CD4-positive, alpha-beta T cell treated with Interleukin-10 for 1 hour (primary cell): ENCODE results near the gene IL22RA1.

ENCODE experiments used
- DNase-seq: peaks from one replicate; pipeline ENCODE4 v3.0.0-alpha.2; 2020

Gene IL22RA1

DNA sequence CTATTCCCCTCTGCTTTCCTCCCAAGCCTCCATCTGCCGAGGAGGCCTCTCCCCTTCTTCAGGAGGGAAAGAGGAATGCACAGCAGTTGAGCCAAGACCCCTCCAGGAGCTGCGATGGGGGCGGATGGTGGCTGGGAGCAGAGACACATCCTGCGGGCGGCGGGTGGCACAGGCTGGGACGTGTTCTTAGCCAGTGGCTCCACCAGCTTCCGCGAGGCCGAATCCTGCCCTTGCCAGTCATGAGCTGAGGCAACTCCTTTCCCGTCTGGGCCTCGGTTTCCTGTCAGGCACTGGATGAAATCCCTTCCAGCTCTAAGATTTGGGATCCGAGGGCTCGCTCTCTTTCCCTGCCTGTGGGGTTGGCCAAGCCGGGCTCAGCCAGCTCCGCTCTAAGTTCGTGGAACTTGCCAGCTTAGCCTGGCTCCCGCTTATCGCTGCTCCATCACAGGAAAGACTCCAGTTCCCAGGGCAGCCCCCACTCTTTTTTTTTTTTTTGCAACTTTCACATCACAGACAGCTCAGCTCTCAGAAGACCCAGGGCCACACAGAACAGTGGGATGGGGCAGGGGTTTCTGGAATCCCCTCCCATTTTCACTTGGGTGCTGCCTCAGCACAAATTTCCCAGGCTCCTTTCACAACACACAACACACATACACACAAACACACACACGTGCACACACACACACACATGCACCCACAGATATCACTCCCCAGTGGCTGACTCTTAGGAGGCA lies 31.5 kb downstream of the IL22RA1 start:
- DNase-seq, result no peak

DNA sequence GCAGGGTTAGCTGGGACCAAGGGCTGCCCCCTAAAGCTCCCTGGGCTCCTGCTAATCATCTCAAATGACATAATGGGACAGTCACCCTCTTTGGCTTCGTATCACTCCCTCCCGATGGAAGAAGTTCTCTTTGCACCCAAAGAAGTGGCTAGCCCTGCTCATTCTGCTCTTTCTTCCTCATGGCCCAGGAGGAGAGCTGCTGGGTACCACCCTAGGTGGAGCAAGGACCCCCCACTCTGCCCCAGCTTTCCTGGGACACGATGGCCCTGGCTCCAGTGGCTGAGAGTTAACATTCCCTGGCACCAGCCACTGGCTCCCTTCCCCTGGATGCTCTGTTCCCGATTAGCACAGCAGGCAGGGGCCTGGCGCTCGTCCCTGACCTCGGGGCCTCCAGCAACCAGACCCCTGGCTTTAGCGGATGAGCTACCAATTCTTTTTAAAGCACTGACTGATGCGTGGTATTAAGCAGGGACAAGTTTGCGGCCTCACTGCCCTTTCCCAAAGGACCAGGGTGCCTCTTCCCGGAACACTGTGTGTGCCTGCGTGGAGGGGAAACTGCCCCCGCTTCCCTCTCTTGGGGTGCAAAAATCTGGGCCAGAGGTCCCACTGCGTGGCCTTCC lies 32.2 kb downstream of the IL22RA1 start:
- DNase-seq, result no peak

DNA sequence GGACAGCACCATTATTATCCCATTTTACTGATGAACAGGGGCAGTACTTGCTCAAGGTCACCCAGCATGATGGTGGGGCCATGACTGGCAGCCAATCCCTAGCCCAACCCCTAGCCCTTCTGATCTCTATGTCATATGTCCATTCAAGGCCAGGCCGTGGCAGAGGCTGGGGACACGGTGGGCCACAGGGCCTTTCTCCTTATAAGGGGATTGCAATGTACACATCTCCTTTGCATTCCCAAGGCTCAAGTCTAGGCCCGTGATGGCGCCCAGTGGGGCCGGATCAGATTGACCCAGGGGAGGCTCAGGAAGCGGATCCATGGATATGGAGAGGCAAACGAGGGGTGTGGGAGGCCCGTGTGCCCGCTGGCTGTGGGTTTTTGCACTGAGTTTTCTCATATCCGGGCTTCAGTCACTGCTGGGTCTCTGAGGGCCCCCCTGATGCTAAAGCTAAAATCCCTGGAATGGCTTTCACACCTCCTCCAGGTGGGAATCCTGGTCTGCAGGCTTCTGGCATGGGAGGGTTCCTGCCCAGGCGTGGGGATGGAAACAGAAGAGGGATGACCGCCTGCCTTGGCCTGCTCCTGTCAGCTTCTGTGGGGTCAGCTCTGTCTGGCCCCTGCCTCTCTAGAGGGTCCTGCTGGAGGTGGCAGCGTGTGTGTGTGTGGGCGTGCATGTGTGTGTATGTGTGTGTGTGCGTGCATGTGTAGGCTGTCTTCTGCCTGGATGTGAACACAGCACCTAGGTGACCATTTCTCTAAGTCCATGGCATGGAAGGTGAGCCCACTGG lies 33.1 kb downstream of the IL22RA1 start:
- no peak for DNase-seq

DNA sequence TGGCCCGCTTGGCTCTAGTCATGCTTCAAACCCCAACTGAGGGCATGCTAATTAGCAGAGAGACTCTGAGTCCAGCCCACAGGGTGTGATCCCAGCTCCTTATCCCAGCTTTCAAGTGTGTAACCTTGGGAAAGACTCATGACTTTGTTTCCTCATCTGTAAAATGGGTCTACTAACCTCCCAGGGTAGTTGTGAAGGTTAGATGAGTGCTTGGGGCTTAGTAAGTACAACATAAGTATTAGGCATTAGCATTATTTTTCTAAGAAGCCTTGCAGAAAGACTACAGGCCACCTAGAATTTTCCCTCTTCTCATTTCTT lies 33.8 kb downstream of the IL22RA1 start:
- DNase-seq, result no peak

DNA sequence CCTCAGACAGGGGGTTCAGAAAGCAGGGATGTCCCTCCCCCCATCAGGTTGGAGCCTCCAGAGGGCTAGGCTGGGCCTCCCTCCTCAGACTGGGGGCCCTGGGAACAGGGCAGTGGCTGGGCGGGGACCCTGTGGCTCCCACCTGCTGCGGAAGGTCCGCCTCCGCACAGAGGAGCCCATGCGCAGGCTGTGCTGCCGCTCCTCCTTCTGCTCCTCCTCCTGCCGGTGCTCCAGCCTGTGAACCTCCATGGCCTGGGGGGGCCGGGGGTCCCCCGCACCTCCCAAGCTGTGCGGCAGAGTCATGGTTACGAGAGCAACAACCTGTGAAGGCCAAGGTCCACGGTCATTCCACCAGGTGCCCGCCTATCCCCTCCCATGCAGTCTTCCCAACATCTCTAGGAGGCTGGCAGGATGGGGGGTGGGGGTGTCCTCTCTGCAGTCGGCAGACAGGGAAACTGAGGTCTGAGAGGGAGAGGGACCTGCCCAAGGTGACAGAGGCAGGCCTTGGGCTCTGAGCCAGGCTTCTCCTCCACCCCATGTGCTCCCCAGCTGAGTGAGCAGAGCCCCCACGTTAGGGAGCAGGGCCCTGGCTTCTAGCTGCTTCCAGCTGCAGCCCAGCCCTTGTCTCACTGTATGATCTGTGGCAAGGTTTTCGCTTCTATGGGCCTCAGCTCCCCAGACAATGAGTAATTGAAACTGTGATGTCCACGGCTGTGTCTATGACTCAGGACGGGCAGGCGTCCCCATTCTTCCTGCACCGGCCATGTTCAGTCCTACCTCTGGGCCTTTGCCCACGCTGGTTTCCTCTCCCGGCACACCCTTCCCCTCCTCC lies 34.4 kb downstream of the IL22RA1 start:
- no peak for DNase-seq

DNA sequence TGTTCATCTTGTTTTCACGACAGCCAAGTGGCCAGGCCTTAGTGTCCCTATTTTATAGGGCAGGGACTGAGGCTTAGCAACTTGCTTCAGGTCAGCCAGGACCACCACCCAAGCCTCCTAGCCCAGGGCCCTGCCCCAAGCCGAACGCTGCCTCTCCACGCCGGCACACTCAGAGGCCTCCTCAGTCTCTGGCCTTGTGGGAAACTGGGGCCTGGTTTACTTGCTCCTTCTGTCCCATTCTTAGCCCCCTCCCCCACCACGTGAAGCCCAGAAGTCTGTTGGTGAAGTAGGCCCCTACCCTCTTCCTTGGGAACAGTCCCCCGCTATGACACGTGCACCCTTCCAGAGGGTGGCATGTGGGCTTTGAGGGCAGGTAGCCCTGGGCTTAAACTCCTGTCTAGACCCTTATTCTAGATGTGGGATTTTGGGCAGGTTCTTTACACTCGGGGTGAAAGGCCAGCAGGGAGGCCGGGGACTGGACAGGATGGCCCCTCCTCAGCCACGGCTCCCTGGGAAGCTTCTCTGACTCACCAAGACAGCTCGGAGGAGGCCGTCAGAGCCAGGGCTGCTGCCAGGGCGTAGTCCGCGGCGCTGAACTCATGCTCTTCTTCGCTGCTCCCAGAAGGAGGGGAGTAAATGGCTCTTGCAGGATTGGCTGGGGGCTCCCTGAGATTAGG lies 35.3 kb downstream of the IL22RA1 start:
- DNase-seq, result no peak

DNA sequence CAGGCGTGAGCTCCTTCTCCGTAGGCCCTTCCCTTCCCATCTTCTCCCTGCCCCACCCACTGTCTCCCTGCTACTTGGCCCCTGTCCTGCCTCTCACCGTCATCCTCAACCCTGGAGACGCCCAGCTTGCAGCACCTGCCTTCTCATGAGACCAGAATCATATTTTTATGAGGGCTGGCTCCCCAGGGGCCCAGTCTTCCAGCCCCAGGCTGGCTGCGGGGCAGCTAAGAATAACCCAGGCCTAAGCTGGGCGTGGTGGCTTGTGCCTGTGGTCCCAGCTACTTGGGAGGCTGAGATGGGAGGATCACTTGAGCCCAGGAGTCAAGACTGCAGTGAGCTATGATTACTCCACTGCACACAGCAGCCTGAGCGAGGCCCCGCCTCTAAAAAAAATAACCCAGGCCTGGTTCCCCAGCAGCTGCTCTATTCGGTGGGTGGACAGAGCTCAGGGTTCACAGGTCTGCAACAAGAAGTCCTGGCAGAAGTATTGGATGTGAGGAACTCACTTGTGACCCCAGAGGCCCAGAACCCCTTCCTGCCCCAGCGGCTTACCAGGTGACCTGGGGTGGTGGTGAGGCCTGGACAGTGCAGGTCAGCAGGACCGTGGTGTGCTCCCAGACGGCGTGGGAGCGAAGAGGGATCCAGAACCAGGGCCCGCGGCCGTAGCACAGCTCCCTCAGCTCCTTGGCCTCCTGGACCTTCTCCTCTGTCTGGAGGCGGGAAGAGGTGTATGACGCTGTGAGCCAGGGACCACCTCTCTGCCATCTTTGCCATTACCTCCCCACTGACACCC lies 37.4 kb downstream of the IL22RA1 start:
- DNase-seq, result no peak

DNA sequence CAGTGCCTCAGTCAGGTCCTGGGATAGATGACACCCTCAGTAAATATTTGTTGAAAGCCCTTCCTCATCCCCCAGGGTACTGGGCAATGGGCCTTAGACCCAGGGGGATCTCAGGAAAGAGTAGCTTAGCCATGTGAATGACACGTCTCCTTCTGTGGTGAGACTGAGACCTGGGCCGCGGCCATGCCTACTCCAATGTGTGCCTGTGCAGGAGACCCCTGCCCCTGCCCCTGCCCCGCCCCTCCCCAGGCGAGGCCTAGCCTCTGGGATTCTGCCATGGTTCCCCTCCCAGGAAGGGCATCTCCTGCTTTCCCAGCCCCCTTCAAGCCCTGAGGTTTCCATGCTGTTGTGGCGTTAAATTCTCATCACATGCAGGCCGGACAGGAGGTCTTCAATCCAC lies 38.1 kb downstream of the IL22RA1 start:
- DNase-seq, result no peak

DNA sequence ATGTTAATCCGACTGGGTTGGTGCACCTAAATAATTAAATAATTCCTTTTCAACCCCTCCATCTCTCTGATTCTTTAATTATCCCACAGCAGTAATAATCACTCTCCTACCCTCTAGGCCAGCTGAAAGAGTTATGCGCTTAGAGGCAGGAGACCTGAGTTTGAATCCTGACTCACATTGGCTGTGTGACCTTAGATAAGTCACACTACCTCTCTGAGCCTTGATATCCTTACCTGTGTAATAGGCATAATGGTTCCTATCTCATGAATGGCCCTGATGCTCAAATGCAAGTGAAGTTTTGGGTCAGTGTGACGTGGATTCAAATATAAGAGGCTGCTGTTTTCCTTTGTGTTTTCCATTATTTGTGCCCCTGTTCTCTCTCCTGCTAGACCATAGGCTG lies 39.1 kb downstream of the IL22RA1 start:
- no peak for DNase-seq

DNA sequence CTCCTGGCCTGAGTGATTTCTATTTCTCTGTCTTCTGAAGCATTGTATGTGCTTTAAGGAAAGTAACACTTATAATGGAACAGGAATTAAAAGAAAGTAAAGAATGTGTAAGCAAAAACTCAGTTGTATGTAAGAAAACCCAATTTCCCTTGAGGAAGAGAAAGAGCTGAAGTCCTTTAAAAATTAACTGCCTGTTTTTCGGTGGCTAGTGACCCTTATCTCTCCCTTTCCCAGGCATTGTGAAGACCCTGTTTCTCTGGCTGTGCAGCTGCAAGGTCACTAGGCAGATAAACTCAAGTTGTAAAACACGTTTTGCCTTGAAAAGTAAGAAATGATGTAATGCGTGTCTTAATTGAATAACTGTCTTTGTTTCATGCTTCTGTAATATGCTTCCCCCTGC lies 39.5 kb downstream of the IL22RA1 start:
- no peak for DNase-seq

DNA sequence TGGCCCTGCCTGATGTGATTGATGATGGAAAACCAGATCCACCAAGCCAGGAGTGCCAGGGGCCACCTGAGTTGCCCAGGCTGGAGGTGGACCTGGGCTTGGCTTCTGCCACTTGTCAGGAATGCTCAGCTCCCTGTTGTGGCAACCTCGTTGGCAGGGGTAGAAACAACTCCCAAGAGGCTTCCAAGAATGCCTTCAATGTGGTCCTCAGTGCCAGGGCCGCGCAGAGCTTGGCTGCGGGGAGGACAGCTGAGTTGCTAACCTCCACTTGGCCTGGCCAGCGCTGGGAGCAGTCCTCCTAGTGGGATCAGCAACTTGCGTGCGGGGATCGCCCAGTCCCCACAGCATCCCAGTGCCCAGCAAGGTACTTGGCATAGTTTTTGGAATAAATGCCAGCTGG lies 40.0 kb downstream of the IL22RA1 start:
- DNase-seq, result no peak

DNA sequence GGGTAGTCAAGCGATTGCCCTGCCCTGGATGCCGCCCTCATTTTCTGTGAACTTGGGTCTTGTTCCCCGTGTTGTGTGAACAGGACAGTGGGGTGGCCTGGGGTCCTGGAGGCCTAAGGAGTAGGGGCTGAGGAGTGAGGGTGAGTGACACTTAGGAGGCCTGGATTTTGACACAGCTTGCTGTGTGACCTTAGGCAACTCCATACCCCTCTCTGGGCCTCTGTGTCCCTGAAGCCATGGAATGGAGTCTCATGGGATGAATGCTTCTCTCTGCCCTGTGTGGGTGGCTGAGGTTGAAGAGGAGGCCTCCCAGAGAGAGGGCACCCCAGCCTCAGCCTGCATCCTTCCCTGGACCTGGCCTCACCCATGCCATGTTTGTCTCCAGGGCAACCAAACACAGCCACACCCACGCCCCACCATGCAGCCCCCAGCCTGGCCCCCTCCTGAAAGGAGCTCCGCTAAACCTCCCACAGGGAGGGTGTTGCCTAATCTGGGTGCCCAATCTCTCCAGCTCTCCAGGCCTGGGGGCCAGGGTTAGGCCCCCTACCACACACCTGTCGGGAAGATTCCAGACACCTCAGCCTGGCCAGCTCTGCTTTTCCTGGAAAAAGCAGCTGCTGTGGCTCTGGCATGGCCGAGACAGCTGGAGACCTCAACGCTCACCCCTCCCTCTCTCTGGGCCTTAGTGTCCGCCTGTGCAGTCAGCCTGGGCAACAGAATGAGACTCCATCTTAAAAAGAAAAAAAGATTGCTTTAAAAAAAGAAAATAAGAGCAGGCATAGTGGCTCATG lies 40.9 kb downstream of the IL22RA1 start:
- no peak for DNase-seq

DNA sequence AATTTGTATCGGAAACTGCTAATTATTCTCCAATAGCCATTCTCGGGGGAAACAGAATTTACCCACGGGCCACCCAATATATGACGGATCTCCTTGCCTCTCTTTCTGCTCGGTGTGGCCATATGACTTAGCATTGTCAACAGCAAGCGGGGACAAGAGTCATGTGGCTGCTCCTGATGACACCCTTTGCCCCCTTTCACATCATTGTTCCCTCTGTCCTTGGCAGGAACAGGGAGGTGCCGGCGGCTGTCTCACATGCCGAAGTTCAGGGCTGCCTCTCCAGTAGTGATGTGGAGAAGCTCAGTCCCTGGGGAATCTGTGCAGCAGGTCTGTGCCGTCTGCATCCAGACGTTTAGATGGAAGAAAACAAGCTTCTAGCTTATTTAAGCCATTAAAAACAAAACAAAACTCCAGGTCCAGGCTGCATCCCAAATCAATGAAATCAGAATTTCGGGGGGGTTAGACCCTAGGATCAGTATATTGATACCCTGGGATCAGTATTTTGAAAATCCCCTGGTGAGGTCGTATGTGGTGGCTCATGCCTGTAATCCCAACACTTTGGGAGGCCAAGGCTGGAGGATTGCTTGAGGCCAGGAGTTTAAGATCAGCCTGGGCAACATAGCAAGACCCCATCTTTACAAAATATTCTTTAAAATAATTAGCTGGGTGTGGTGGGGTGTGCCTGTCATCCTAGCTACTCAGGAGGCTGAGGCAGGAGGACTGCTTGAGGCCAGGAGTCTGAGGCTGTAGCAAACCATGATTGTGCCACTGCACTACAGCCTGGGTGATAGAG lies 41.8 kb downstream of the IL22RA1 start:
- no peak for DNase-seq

DNA sequence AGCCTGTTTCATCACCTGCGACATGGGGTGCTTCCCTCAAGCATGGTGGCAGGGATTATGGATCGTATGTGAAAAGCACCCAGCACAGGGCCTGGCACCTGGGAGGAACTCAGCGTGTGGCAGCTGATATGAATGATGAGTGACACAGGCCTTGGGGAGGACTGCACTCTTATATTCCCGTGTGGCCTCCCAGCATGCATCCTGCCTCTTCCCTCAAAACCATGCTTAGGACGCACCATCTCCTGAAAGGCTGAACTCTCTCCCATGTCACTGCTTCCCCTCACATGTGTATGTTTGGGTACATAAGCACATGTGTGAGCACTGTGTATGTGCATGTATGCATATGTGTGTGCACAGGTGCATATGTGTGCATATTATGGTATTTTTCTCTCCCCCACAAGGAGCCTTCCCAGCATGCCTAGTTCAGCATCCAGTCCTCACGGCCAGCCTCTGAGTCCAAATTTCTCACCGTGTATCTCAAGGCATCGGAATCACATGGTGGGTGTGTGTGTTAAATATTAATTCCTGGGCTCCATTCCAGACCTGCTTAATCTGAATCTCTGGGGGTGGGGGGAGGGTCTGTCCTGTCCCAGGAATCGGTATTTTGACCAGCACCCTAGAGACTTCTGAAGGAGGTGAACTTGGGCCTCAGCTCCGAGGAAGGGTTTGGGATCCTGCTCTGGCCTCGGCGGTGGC lies 43.8 kb downstream of the IL22RA1 start:
- no peak for DNase-seq

DNA sequence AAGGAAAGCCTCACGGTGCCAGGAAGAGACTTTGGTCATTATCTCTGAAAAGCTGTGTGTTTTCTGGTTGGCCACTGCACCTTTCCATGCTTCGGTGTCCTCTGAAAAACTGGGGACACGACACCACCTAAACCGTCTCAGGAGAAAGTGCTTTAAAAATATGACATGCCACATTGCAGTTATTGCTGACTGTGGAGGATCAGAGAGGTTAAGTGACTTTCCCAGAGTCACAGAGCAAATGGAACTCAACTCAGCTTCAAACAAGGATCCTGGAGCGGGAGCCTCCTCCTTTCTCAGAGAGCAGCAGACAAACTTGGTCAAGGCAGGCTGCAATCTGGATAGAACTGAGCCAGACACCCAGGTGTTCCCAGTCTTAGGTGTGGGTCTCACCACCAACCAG lies 44.8 kb downstream of the IL22RA1 start:
- no peak for DNase-seq

DNA sequence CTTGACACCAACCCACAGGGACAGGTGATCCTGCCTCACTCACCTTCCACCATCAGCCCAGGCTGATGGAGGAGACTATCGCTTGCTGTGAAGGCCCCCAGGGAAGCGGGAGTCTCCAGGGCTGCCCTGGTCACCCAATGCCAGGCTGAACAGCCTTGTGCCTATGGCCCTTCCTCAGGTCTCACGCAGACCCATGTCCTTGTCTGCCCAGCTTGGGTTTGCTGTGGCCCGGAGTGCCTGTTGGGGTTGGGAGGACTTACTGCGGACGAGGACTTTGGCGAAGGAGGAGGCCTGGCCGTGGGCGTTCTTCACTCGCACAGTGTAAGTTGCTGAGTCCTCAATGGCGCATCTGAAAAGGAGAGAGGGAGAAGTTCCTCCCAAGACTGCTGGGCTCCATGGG lies 45.3 kb downstream of the IL22RA1 start:
- no peak for DNase-seq

DNA sequence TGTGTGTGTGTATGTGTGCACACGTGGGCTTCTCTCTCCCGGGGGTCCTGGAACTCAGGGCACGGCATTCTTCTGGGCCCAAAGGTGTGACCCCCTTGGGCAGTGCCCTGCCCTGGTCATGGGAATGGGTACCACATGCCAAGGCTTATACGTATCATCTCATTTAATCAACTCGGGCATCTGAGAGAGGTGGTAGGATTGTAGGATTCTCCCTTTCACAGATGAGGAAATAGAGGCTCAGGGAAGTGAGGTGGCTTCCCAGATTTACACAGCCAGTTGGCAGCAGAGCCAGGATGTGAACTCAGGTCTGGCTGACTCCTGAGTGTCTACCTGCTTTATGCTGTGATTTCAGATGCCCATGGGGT lies 46.2 kb downstream of the IL22RA1 start:
- DNase-seq, result no peak

DNA sequence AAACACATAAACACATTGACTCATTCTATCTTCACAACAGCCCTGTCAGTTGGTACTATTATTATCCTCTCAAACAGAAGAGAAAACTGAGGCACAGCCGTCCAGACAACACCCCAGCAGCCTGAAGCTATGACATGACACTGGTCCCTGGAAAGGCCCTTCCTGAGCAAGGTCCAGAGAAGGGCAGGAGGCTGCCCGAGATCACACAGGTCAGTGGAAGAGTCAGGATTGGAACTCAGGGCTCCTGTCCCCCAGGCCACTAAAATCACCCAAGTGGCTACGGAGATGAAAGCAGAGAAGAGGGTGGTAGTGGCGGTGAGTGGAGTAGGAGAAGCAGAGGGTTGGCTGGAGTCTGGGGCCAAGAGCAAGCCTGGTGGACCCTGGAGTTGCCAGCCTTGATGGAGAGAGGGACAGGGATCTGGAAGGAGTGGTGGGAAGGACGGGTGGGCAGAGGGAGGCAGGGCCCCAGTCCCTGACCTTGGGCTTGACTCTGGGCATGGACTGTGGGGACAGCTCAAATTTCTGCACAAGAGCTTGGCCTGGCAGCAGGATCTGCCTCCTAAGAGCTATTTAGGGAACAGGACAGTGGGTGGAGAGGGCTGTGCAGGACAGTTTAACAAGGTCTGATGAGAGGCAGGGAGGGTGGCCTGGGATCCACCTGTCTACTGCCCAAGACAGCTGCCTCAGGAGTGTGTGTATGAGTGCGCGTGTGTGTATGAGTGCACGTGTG lies 46.8 kb downstream of the IL22RA1 start:
- DNase-seq, result no peak
